Endothelial cell of umbilical vein (primary cell): ENCODE results near the gene CCDC59. TPM values are rescaled to one million over a fixed set of nuclear protein-coding genes. Genes with fewer than 3 reads are reported as not detected.

Experiments
- BruUV-seq: library from RNA; stranded (reverse); fragments of 400-500 nt; replicated peaks from 2 replicates; lab custom pipeline; 2021; lab: Mats Ljungman, UMichigan
- CTCF ChIA-PET: fragments of 300-600, 350-600 bp; sonication (Branson Sonifier 250); formaldehyde crosslinking; loops from one replicate; lab custom pipeline; 2021; ENCODE audit warnings: antibody characterized with exemption, inconsistent platforms; lab: Charles Lee
- POLR2A ChIA-PET: fragments of 300-600, 350-600 bp; sonication (Branson Sonifier 250); formaldehyde crosslinking; loops from one replicate; lab custom pipeline; 2021; ENCODE audit warnings: antibody characterized with exemption, inconsistent platforms; lab: Charles Lee
- DNase-seq: peaks from one replicate; pipeline ENCODE4 v3.0.0-alpha.2; 2011; ENCODE audit warnings: low read depth, low spot score
- FAIRE-seq: peaks from 2 replicates; lab custom pipeline; 2011; peaks lifted over from hg19 to GRCh38; lab: Jason Lieb, UNC
- H2AFZ ChIP-seq: 2 replicates; pipeline ENCODE4 v1.6.0; 2012; ENCODE audit warnings: low read depth, low read length, control low read depth, inconsistent platforms
- H3K27ac ChIP-seq: 2 replicates; pipeline ENCODE4 v1.5.1; 2011; ENCODE audit warnings: low read depth, mild to moderate bottlenecking, control low read depth, low read length, moderate library complexity; ENCODE audit not compliant: insufficient read depth
- H3K27me3 ChIP-seq, 2 experiments: 2 replicates each; pipeline versions ENCODE4 v1.6.0 to v1.6.1; 2011; ENCODE audit warnings: low read length in 2 of 2, mixed read lengths in 1 of 2; ENCODE audit not compliant: control insufficient read depth in 2 of 2, insufficient read depth in 2 of 2
- H3K36me3 ChIP-seq, 2 experiments: 2 replicates in 1 of 2; 3 replicates in 1 of 2; pipeline ENCODE4 v1.5.1; 2011; ENCODE audit warnings: low read length in 2 of 2, mild to moderate bottlenecking in 1 of 2, moderate library complexity in 1 of 2; ENCODE audit not compliant: control insufficient read depth in 2 of 2, insufficient read depth in 2 of 2; ENCODE audit errors: extremely low read depth in 1 of 2
- H3K4me1 ChIP-seq: 3 replicates; pipeline ENCODE4 v1.5.1; 2011; ENCODE audit warnings: mild to moderate bottlenecking, low read length; ENCODE audit not compliant: control insufficient read depth, insufficient read depth; ENCODE audit errors: extremely low read depth
- H3K4me2 ChIP-seq: 2 replicates; pipeline ENCODE4 v1.6.1; 2011; ENCODE audit warnings: low read length, control low read depth, mixed read lengths; ENCODE audit not compliant: insufficient read depth
- H3K4me3 ChIP-seq, 3 experiments: fragments of 200-600 bp in 1 of 3; sonication (generic), shearing (Covaris generic) in 1 of 3; replicated peaks in 1 of 3; 2 replicates each; pipeline ENCODE4 v1.5.1; 2011 to 2016; ENCODE audit warnings: control low read depth in 3 of 3, low read length in 3 of 3, mild to moderate bottlenecking in 2 of 3, inconsistent platforms in 1 of 3, low read depth in 1 of 3, moderate library complexity in 1 of 3; ENCODE audit not compliant: insufficient read depth in 1 of 3
- H3K79me2 ChIP-seq: 2 replicates; pipeline ENCODE4 v1.6.0; 2012; ENCODE audit warnings: low read length, inconsistent platforms; ENCODE audit not compliant: control insufficient read depth, insufficient read depth
- H3K9ac ChIP-seq: replicated peaks from 2 replicates; pipeline ENCODE3; 2011; ENCODE audit warnings: low read length, control low read depth; ENCODE audit not compliant: insufficient read depth; ENCODE audit errors: extremely low read depth
- H3K9me1 ChIP-seq: replicated peaks from 3 replicates; pipeline ENCODE4 v1.6.0; 2011; ENCODE audit warnings: mild to moderate bottlenecking, low read length; ENCODE audit not compliant: control insufficient read depth, insufficient read depth; ENCODE audit errors: extremely low read depth
- H3K9me3 ChIP-seq: replicated peaks from 2 replicates; pipeline ENCODE4 v1.5.1; 2012; ENCODE audit warnings: low read length, inconsistent platforms; ENCODE audit not compliant: control insufficient read depth, insufficient read depth
- H4K20me1 ChIP-seq: replicated peaks from 2 replicates; pipeline ENCODE3; 2011; ENCODE audit warnings: mild to moderate bottlenecking, low read length; ENCODE audit not compliant: control insufficient read depth, insufficient read depth; ENCODE audit errors: extremely low read depth
- CTCF ChIP-seq, 2 donors: IDR thresholded peaks; 1 replicate in 1 of 2; 2 replicates in 1 of 2; pipeline ENCODE4 v1.5.1; 2011; ENCODE audit warnings: low read length in 2 of 2, mild to moderate bottlenecking in 2 of 2, moderate library complexity in 2 of 2, control low read depth in 1 of 2, inconsistent platforms in 1 of 2, low read depth in 1 of 2; ENCODE audit not compliant: insufficient read depth in 1 of 2; ENCODE audit errors: extremely low read depth in 1 of 2
- EZH2 ChIP-seq: IDR thresholded peaks from 2 replicates; pipeline ENCODE4 v1.6.1; 2012; ENCODE audit warnings: borderline replicate concordance, low read depth, mild to moderate bottlenecking, moderate library complexity, low read length, inconsistent platforms; ENCODE audit not compliant: severe bottlenecking
- FOS ChIP-seq: IDR thresholded peaks from 2 replicates; pipeline ENCODE4 v1.6.1; 2011; ENCODE audit warnings: mild to moderate bottlenecking, low read length, moderate library complexity, borderline replicate concordance; ENCODE audit not compliant: insufficient read depth
- GATA2 ChIP-seq: IDR thresholded peaks from 2 replicates; pipeline ENCODE4 v1.7.0; 2011; ENCODE audit warnings: low read depth, mild to moderate bottlenecking, moderate library complexity, mixed read lengths, low read length; ENCODE audit not compliant: insufficient read length, insufficient read depth
- JUN ChIP-seq: IDR thresholded peaks from 2 replicates; pipeline ENCODE4 v1.6.1; 2011; ENCODE audit warnings: borderline replicate concordance, low read depth; ENCODE audit not compliant: insufficient read length, insufficient read depth
- MAX ChIP-seq: IDR thresholded peaks from 2 replicates; pipeline ENCODE4 v1.6.1; 2011; ENCODE audit not compliant: insufficient read depth, insufficient read length
- MYC ChIP-seq: IDR thresholded peaks from one replicate; pipeline ENCODE4 v1.6.1; 2011; ENCODE audit warnings: mild to moderate bottlenecking, low read depth, low read length
- POLR2A ChIP-seq: IDR thresholded peaks from 2 replicates; pipeline ENCODE4 v1.6.1; 2012; ENCODE audit warnings: low read depth, mild to moderate bottlenecking, control low read depth, low read length
- POLR2AphosphoS5 ChIP-seq: IDR thresholded peaks from 2 replicates; pipeline ENCODE4 v1.6.1; 2012; ENCODE audit warnings: low read depth, mild to moderate bottlenecking, control low read depth, low read length, moderate library complexity; ENCODE audit not compliant: insufficient read depth
- dilution Hi-C: fragments of 300-500 bp; cut with MboI; formaldehyde crosslinking; loops from one replicate; pipeline ENCODE4 v1.15.0; 2019; ENCODE audit warnings: low sequenced_read_pairs; ENCODE audit not compliant: extremely low pct_ligation_motif_present
- intact Hi-C: fragments of 100-400 bp; cut with micrococcal nuclease; formaldehyde crosslinking; loops from one replicate; pipeline ENCODE4 v1.10.0; 2022
- polyA plus RNA-seq, 4 experiments: library from polyadenylated mRNA; depleted of rRNA in 3 of 4; stranded (reverse) in 3 of 4; unstranded in 1 of 4; fragments of >200 nt; gene quantifications; 2 replicates each; pipeline versions ENCODE4 v1.2.1 to v1.2.3, GENCODE V29; 2011 to 2012; ENCODE audit warnings: missing spikeins in 1 of 4
- total RNA-seq: library from RNA; stranded (reverse); gene quantifications from 2 replicates; pipeline ENCODE4 v1.2.3, GENCODE V29; 2021

Gene CCDC59
- total and polyA plus RNA-seq, 2 donors (not counting 3 experiments of a cell fraction or from before 2014, with no cell fraction given): 12.1 to 45.4 TPM

GRCh38 chr12:82329508-82329907 lies 28.7 kb downstream of the CCDC59 start:
- Histone ChIP-seq H3K9me1 (no peaks in the 10 kb centered on the region), H2AFZ (no peak overlapping the region), H3K9ac (no peak overlapping the region), H3K27me3 (no peaks in the 10 kb centered on the region), H4K20me1 (no peaks in the 10 kb centered on the region), H3K9me3 (no peaks in the 10 kb centered on the region), H3K36me3 (no peaks in the 10 kb centered on the region), H3K4me1 (no peaks in the 10 kb centered on the region), H3K4me2 (no peak overlapping the region), H3K79me2 (no peaks in the 10 kb centered on the region), H3K4me3 (no peak overlapping the region), H3K27ac (no peak overlapping the region)
- TF ChIP-seq MYC (no peak), MAX (no peak), POLR2AphosphoS5 (no peak), FOS (no peak), GATA2 (no peak), CTCF (IDR thresholded peaks at IDR 0.05; ENCODE audit: extremely low read depth in 1 of 2, insufficient read depth in 1 of 2, low read depth in 1 of 2, low read length in 2 of 2) (no peak), JUN (no peak), POLR2A (no peak), EZH2 (no peak)
- dilution Hi-C loops (no loop called here), intact Hi-C loops (no loop called here)
- ChIA-PET POLR2A (no interaction called here), CTCF (interaction anchor here (0.8 to 4.5 kb wide), 2 partner anchors 11 to 686 kb away, joined by 3 to 23 read pairs; no protein-coding TSS in a partner anchor)
- FAIRE-seq: no peak
- BruUV-seq: no TSS peak
- DNase-seq: no peak
